Endothelial cell of umbilical vein (primary cell): Measurements from ENCODE around the gene RYR2. TPM values are rescaled to one million over a fixed set of nuclear protein-coding genes. Genes with fewer than 3 reads are reported as not detected.

Experiments
- BruUV-seq: library from RNA; stranded (reverse); fragments of 400-500 nt; replicated peaks from 2 replicates; lab custom pipeline; 2021; lab: Mats Ljungman, UMichigan
- CTCF ChIA-PET: fragments of 300-600, 350-600 bp; sonication (Branson Sonifier 250); formaldehyde crosslinking; loops from one replicate; lab custom pipeline; 2021; ENCODE audit warnings: antibody characterized with exemption, inconsistent platforms; lab: Charles Lee
- POLR2A ChIA-PET: fragments of 300-600, 350-600 bp; sonication (Branson Sonifier 250); formaldehyde crosslinking; loops from one replicate; lab custom pipeline; 2021; ENCODE audit warnings: antibody characterized with exemption, inconsistent platforms; lab: Charles Lee
- DNase-seq: peaks from one replicate; pipeline ENCODE4 v3.0.0-alpha.2; 2011; ENCODE audit warnings: low read depth, low spot score
- FAIRE-seq: peaks from 2 replicates; lab custom pipeline; 2011; peaks lifted over from hg19 to GRCh38; lab: Jason Lieb, UNC
- H2AFZ ChIP-seq: 2 replicates; pipeline ENCODE4 v1.6.0; 2012; ENCODE audit warnings: low read depth, low read length, control low read depth, inconsistent platforms
- H3K27ac ChIP-seq: 2 replicates; pipeline ENCODE4 v1.5.1; 2011; ENCODE audit warnings: low read depth, mild to moderate bottlenecking, control low read depth, low read length, moderate library complexity; ENCODE audit not compliant: insufficient read depth
- H3K27me3 ChIP-seq, 2 experiments: 2 replicates each; pipeline versions ENCODE4 v1.6.0 to v1.6.1; 2011; ENCODE audit warnings: low read length in 2 of 2, mixed read lengths in 1 of 2; ENCODE audit not compliant: control insufficient read depth in 2 of 2, insufficient read depth in 2 of 2
- H3K36me3 ChIP-seq, 2 experiments: 2 replicates in 1 of 2; 3 replicates in 1 of 2; pipeline ENCODE4 v1.5.1; 2011; ENCODE audit warnings: low read length in 2 of 2, mild to moderate bottlenecking in 1 of 2, moderate library complexity in 1 of 2; ENCODE audit not compliant: control insufficient read depth in 2 of 2, insufficient read depth in 2 of 2; ENCODE audit errors: extremely low read depth in 1 of 2
- H3K4me1 ChIP-seq: 3 replicates; pipeline ENCODE4 v1.5.1; 2011; ENCODE audit warnings: mild to moderate bottlenecking, low read length; ENCODE audit not compliant: control insufficient read depth, insufficient read depth; ENCODE audit errors: extremely low read depth
- H3K4me2 ChIP-seq: 2 replicates; pipeline ENCODE4 v1.6.1; 2011; ENCODE audit warnings: low read length, control low read depth, mixed read lengths; ENCODE audit not compliant: insufficient read depth
- H3K4me3 ChIP-seq, 3 experiments: fragments of 200-600 bp in 1 of 3; sonication (generic), shearing (Covaris generic) in 1 of 3; replicated peaks in 1 of 3; 2 replicates each; pipeline ENCODE4 v1.5.1; 2011 to 2016; ENCODE audit warnings: control low read depth in 3 of 3, low read length in 3 of 3, mild to moderate bottlenecking in 2 of 3, inconsistent platforms in 1 of 3, low read depth in 1 of 3, moderate library complexity in 1 of 3; ENCODE audit not compliant: insufficient read depth in 1 of 3
- H3K79me2 ChIP-seq: 2 replicates; pipeline ENCODE4 v1.6.0; 2012; ENCODE audit warnings: low read length, inconsistent platforms; ENCODE audit not compliant: control insufficient read depth, insufficient read depth
- H3K9ac ChIP-seq: replicated peaks from 2 replicates; pipeline ENCODE3; 2011; ENCODE audit warnings: low read length, control low read depth; ENCODE audit not compliant: insufficient read depth; ENCODE audit errors: extremely low read depth
- H3K9me1 ChIP-seq: replicated peaks from 3 replicates; pipeline ENCODE4 v1.6.0; 2011; ENCODE audit warnings: mild to moderate bottlenecking, low read length; ENCODE audit not compliant: control insufficient read depth, insufficient read depth; ENCODE audit errors: extremely low read depth
- H3K9me3 ChIP-seq: replicated peaks from 2 replicates; pipeline ENCODE4 v1.5.1; 2012; ENCODE audit warnings: low read length, inconsistent platforms; ENCODE audit not compliant: control insufficient read depth, insufficient read depth
- H4K20me1 ChIP-seq: replicated peaks from 2 replicates; pipeline ENCODE3; 2011; ENCODE audit warnings: mild to moderate bottlenecking, low read length; ENCODE audit not compliant: control insufficient read depth, insufficient read depth; ENCODE audit errors: extremely low read depth
- EZH2 ChIP-seq: IDR thresholded peaks from 2 replicates; pipeline ENCODE4 v1.6.1; 2012; ENCODE audit warnings: borderline replicate concordance, low read depth, mild to moderate bottlenecking, moderate library complexity, low read length, inconsistent platforms; ENCODE audit not compliant: severe bottlenecking
- FOS ChIP-seq: IDR thresholded peaks from 2 replicates; pipeline ENCODE4 v1.6.1; 2011; ENCODE audit warnings: mild to moderate bottlenecking, low read length, moderate library complexity, borderline replicate concordance; ENCODE audit not compliant: insufficient read depth
- GATA2 ChIP-seq: IDR thresholded peaks from 2 replicates; pipeline ENCODE4 v1.7.0; 2011; ENCODE audit warnings: low read depth, mild to moderate bottlenecking, moderate library complexity, mixed read lengths, low read length; ENCODE audit not compliant: insufficient read length, insufficient read depth
- JUN ChIP-seq: IDR thresholded peaks from 2 replicates; pipeline ENCODE4 v1.6.1; 2011; ENCODE audit warnings: borderline replicate concordance, low read depth; ENCODE audit not compliant: insufficient read length, insufficient read depth
- MYC ChIP-seq: IDR thresholded peaks from one replicate; pipeline ENCODE4 v1.6.1; 2011; ENCODE audit warnings: mild to moderate bottlenecking, low read depth, low read length
- POLR2A ChIP-seq: IDR thresholded peaks from 2 replicates; pipeline ENCODE4 v1.6.1; 2012; ENCODE audit warnings: low read depth, mild to moderate bottlenecking, control low read depth, low read length
- POLR2AphosphoS5 ChIP-seq: IDR thresholded peaks from 2 replicates; pipeline ENCODE4 v1.6.1; 2012; ENCODE audit warnings: low read depth, mild to moderate bottlenecking, control low read depth, low read length, moderate library complexity; ENCODE audit not compliant: insufficient read depth
- dilution Hi-C: fragments of 300-500 bp; cut with MboI; formaldehyde crosslinking; loops from one replicate; pipeline ENCODE4 v1.15.0; 2019; ENCODE audit warnings: low sequenced_read_pairs; ENCODE audit not compliant: extremely low pct_ligation_motif_present
- intact Hi-C: fragments of 100-400 bp; cut with micrococcal nuclease; formaldehyde crosslinking; loops from one replicate; pipeline ENCODE4 v1.10.0; 2022
- polyA plus RNA-seq, 4 experiments: library from polyadenylated mRNA; depleted of rRNA in 3 of 4; stranded (reverse) in 3 of 4; unstranded in 1 of 4; fragments of >200 nt; gene quantifications; 2 replicates each; pipeline versions ENCODE4 v1.2.1 to v1.2.3, GENCODE V29; 2011 to 2012; ENCODE audit warnings: missing spikeins in 1 of 4
- total RNA-seq: library from RNA; stranded (reverse); gene quantifications from 2 replicates; pipeline ENCODE4 v1.2.3, GENCODE V29; 2021
- TF ChIP-seq, protein P1 (sequence below): IDR thresholded peaks from 2 replicates; pipeline ENCODE4 v1.6.1; 2011; ENCODE audit not compliant: insufficient read depth, insufficient read length
- TF ChIP-seq, protein P2 (sequence below), 2 donors: IDR thresholded peaks; 1 replicate in 1 of 2; 2 replicates in 1 of 2; pipeline ENCODE4 v1.5.1; 2011; ENCODE audit warnings: low read length in 2 of 2, mild to moderate bottlenecking in 2 of 2, moderate library complexity in 2 of 2, control low read depth in 1 of 2, inconsistent platforms in 1 of 2, low read depth in 1 of 2; ENCODE audit not compliant: insufficient read depth in 1 of 2; ENCODE audit errors: extremely low read depth in 1 of 2

Gene RYR2
- total and polyA plus RNA-seq, 2 donors (not counting 3 experiments of a cell fraction or from before 2014, with no cell fraction given): not detected

DNA sequence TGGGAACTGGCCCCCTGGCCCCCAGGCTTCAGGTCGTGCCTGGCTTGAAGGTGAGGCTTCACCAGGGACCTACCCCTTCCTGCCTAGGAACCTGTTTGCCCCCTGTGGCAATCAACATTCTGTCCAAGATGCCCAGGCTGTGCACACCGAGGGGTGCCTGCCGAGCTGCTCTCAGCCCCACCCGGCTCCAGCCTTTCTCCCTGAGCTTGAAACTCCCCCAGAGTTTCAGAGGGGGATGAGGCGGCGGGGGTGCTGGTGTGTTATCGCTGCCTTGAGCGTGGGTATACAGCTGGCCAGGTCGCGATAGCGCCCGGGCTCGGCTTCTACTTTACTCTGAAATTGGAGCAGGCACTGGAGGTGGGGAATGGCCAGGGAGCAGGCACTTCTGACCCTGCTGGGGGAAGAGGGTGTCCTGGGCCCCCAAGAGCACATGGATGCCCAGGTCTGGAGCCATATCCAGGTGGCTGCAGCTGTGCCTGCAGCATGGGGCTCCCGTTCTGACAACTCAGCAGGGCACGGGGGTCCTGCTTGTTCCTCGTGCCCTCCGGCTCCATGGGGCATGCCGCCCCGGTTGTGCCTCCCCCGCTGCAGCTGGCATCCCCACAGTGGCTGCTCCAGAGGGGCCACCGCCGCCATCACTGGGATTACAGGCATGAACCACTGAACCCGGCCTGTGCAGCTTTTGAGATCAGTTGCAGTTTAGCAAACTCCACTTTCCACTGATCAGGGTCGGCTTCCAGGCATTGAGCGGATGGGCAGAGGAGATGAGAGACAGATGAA is 29.8 kb downstream of the RYR2 start:
- BruUV-seq: no TSS peak
- no peak overlapping the region for H3K27ac ChIP-seq
- H3K4me3 ChIP-seq: no peak overlapping the region
- dilution Hi-C loops (no loop called here), intact Hi-C loops (no loop called here)
- DNase-seq (no peak), FAIRE-seq (no peak)
- no peaks in the 10 kb centered on the region for H3K4me1 ChIP-seq
- no peaks in the 10 kb centered on the region for H3K36me3 ChIP-seq
- H3K9ac ChIP-seq: no peak overlapping the region
- H3K9me3 ChIP-seq: peaks cover 3% of the 10 kb centered on the region
- ChIA-PET CTCF (interaction anchor here (0.7 kb wide), 1 partner anchor 60 kb away, joined by 3 read pairs; no protein-coding TSS in a partner anchor), POLR2A (no interaction called here)
- H3K79me2 ChIP-seq: no peaks in the 10 kb centered on the region
- no peak overlapping the region for H3K4me2 ChIP-seq
- no peaks in the 10 kb centered on the region for H4K20me1 ChIP-seq
- H3K9me1 ChIP-seq: no peaks in the 10 kb centered on the region
- H3K27me3 ChIP-seq: no peaks in the 10 kb centered on the region
- no peak for TF ChIP-seq GATA2
- TF ChIP-seq, protein P1, sequence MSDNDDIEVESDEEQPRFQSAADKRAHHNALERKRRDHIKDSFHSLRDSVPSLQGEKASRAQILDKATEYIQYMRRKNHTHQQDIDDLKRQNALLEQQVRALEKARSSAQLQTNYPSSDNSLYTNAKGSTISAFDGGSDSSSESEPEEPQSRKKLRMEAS: no peak
- no peak for TF ChIP-seq MYC
- TF ChIP-seq JUN: no peak
- no peak for TF ChIP-seq POLR2A
- TF ChIP-seq FOS: no peak
- TF ChIP-seq, protein P2, sequence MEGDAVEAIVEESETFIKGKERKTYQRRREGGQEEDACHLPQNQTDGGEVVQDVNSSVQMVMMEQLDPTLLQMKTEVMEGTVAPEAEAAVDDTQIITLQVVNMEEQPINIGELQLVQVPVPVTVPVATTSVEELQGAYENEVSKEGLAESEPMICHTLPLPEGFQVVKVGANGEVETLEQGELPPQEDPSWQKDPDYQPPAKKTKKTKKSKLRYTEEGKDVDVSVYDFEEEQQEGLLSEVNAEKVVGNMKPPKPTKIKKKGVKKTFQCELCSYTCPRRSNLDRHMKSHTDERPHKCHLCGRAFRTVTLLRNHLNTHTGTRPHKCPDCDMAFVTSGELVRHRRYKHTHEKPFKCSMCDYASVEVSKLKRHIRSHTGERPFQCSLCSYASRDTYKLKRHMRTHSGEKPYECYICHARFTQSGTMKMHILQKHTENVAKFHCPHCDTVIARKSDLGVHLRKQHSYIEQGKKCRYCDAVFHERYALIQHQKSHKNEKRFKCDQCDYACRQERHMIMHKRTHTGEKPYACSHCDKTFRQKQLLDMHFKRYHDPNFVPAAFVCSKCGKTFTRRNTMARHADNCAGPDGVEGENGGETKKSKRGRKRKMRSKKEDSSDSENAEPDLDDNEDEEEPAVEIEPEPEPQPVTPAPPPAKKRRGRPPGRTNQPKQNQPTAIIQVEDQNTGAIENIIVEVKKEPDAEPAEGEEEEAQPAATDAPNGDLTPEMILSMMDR (IDR thresholded peaks at IDR 0.05; ENCODE audit: extremely low read depth in 1 of 2, insufficient read depth in 1 of 2, low read depth in 1 of 2, low read length in 2 of 2): no peak
- TF ChIP-seq EZH2: no peak
- TF ChIP-seq POLR2AphosphoS5: no peak
- no peak overlapping the region for H2AFZ ChIP-seq
